ENCODE measurements around the gene LMO1. TPM values are rescaled to one million over a fixed set of nuclear protein-coding genes. Genes with fewer than 3 reads are reported as not detected.

LMO1 gene
- total RNA-seq, 1 donor, result not detected

- no peak overlapping the region for H3K4me3 ChIP-seq (ENCODE audit: low read length)
- H3K4me1 ChIP-seq (ENCODE audit: insufficient read depth, low read length), result no peaks in the 10 kb centered on the region
- no peaks in the 10 kb centered on the region for H3K27me3 ChIP-seq (ENCODE audit: insufficient read depth, low read length)
- no peaks in the 10 kb centered on the region for H3K9me3 ChIP-seq (ENCODE audit: low read depth, low read length)
Measured at GRCh38 chr11:8177136-8177535, 86.5 kb downstream of the LMO1 start.

Other genes starting within 250 kb of the LMO1 start
- under 0.01 TPM for gene TUB, start 182.7 kb downstream of the LMO1 start, total RNA-seq
- gene RIC3, start 94.9 kb downstream of the LMO1 start, total RNA-seq, result 27.5 TPM

All from mononuclear cell (primary cell).